Measurements from ENCODE around the gene TXNDC11.

GRCh38 chr16:11630046-11630767, 112.5 kb downstream of the TXNDC11 start:
- TF ChIP-seq EZH2 (IDR thresholded peaks at IDR 0.05; ENCODE audit: borderline replicate concordance, low read depth, low read length, poor library complexity, severe bottlenecking) (no peak), CTCF (conservative IDR thresholded peaks at IDR 0.05; ENCODE audit: low read depth, low read length) (no peak)
